Measurements from ENCODE around the gene SACS.
"Not testable (repeated sequence)": the region's sequence is repeated elsewhere in the genome, so short reads cannot be mapped to it uniquely, and the experiment has no call there.

DNA sequence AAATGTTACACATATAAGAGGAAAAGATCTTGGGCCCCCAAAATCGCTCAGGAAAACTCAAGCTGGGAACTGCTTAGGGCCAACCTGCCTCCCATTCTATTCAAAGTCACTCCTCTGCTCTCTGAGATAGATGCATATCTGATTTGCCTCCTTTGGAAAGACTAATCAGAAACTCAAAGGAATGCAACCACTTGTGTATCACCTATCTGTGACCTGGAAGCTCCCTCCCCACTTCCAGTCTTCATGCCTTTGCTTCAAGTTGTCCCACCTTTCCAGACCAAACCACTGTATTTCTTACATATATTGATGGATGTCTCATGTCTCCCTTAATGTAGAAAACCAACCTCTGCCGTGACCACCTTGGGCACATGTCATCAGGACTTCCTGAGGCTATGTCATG lies 32.3 kb downstream of the SACS start:
- TF ChIP-seq, protein P1, sequence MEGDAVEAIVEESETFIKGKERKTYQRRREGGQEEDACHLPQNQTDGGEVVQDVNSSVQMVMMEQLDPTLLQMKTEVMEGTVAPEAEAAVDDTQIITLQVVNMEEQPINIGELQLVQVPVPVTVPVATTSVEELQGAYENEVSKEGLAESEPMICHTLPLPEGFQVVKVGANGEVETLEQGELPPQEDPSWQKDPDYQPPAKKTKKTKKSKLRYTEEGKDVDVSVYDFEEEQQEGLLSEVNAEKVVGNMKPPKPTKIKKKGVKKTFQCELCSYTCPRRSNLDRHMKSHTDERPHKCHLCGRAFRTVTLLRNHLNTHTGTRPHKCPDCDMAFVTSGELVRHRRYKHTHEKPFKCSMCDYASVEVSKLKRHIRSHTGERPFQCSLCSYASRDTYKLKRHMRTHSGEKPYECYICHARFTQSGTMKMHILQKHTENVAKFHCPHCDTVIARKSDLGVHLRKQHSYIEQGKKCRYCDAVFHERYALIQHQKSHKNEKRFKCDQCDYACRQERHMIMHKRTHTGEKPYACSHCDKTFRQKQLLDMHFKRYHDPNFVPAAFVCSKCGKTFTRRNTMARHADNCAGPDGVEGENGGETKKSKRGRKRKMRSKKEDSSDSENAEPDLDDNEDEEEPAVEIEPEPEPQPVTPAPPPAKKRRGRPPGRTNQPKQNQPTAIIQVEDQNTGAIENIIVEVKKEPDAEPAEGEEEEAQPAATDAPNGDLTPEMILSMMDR (conservative IDR thresholded peaks at IDR 0.05 in 1 of 2, IDR thresholded peaks at IDR 0.05 in 1 of 2; ENCODE audit: extremely low read depth in 1 of 2, insufficient read depth in 1 of 2, low read depth in 1 of 2, low read length in 2 of 2): not testable (repeated sequence)
- TF ChIP-seq EZH2 (IDR thresholded peaks at IDR 0.05; ENCODE audit: borderline replicate concordance, low read length): not testable (repeated sequence)

All from mammary epithelial cell (primary cell).